Right lobe of liver (tissue), 6 donors: ENCODE measurements around the gene DPPA2. TPM values are rescaled to one million over a fixed set of nuclear protein-coding genes. Genes with fewer than 3 reads are reported as not detected.

Source experiments
- ATAC-seq, 4 donors: fragments of 200-7000 bp; cut with Tn5 transposase; one replicate each; pipeline ENCODE4 v1.9.1; 2020; ENCODE audit warnings: mild to moderate bottlenecking in 4 of 4, moderate library complexity in 4 of 4
- DNase-seq, 3 donors: peaks; one replicate each; pipeline ENCODE4 v3.0.0-alpha.2; 2020
- H3K27ac ChIP-seq, 3 donors: fragments of 200-600 bp; one replicate each; pipeline ENCODE4 v1.8.0; 2022
- H3K27me3 ChIP-seq, 2 donors: fragments of 200-600 bp; one replicate each; pipeline ENCODE4 v1.8.0; 2022
- H3K36me3 ChIP-seq, 4 donors: fragments of 200-600 bp; sonication (generic) in 1 of 4; one replicate each; pipeline versions ENCODE4 v1.5.1 to v1.8.0; 2017 to 2022; ENCODE audit warnings: control low read depth in 1 of 4
- H3K4me1 ChIP-seq, 4 donors: fragments of 200-600 bp; sonication (generic) in 1 of 4; one replicate each; pipeline versions ENCODE4 v1.5.1 to v1.8.0; 2017 to 2022; ENCODE audit warnings: control low read depth in 1 of 4
- H3K4me3 ChIP-seq, 3 donors: fragments of 200-600 bp; one replicate each; pipeline ENCODE4 v1.8.0; 2022
- H3K9me3 ChIP-seq, 4 donors: fragments of 200-600 bp; sonication (generic) in 1 of 4; one replicate each; pipeline versions ENCODE4 v1.5.1 to v1.8.0; 2017 to 2022; ENCODE audit warnings: control low read depth in 1 of 4
- POLR2A ChIP-seq: fragments of 450-650 bp; IDR thresholded peaks from one replicate; pipeline ENCODE4 v1.6.1; 2017; ENCODE audit warnings: antibody characterized with exemption, mild to moderate bottlenecking
- WGBS: methylation state at CpG from one replicate; pipeline ENCODE4 v1.1.6; 2018; ENCODE audit warnings: low coverage, low lambda C conversion rate; ENCODE audit not compliant: insufficient coverage; ENCODE audit errors: missing lambda C conversion rate; 5-methylcytosine and 5-hydroxymethylcytosine counted together
- intact Hi-C, 2 donors: fragments of 100-400 bp; cut with DNase I; formaldehyde crosslinking; loops; one replicate each; pipeline versions ENCODE4 v1.11.2 to v1.14.1; 2022
- total RNA-seq, 6 experiments: library from RNA; depleted of rRNA in 2 of 6; stranded (reverse); fragments of >200 nt in 2 of 6; fragmentation: NEBNext Ultra II Directional in 3 of 6; extraction: Animal tissue kit (Norgen Biotek cat#: 25700) in 3 of 6; gene quantifications; one replicate each; pipeline versions ENCODE4 v1.1.0 to v1.2.4, GENCODE V29; 2016 to 2023
- TF ChIP-seq, protein P1 (sequence below), 4 donors: fragments of 200-600 bp in 3 of 4; fragments of 450-650 bp in 1 of 4; IDR thresholded peaks; one replicate each; pipeline versions ENCODE4 v1.5.1 to v1.8.0; 2016 to 2022; ENCODE audit warnings: antibody characterized with exemption in 4 of 4, mild to moderate bottlenecking in 2 of 4
- donor health status: DM: no; HTN: yes; CAD: no.
- donor health status: DM: no; HTN: no; CAD: no.
- donor health status: DM: no; HTN: no; CAD: no.
- donor health status: DM: no; HTN: yes; CAD: no.
- donor health status: DM: no; HTN: yes; CAD: no.

The DPPA2 gene
- total RNA-seq, 6 experiments from 2014 or later = not detected

- WGBS = 26% methylated on average over 3 of the region's 3 CpGs
- Histone ChIP-seq H3K4me1 (peaks cover 0 to 49% (median 23%) of the 10 kb centered on the region in 4 donors), H3K36me3 (no peaks in the 10 kb centered on the region), H3K27me3 (no peaks in the 10 kb centered on the region), H3K9me3 (no peaks in the 10 kb centered on the region), H3K27ac (peak overlapping the region in 2 of 3 donors; percentile 75), H3K4me3 (no peak overlapping the region)
- intact Hi-C loops = no loop called here
- peak in 1 of 4 donors; percentile 29 for ATAC-seq
- no peak for DNase-seq
- no peak for TF ChIP-seq POLR2A
- TF ChIP-seq, protein P1, sequence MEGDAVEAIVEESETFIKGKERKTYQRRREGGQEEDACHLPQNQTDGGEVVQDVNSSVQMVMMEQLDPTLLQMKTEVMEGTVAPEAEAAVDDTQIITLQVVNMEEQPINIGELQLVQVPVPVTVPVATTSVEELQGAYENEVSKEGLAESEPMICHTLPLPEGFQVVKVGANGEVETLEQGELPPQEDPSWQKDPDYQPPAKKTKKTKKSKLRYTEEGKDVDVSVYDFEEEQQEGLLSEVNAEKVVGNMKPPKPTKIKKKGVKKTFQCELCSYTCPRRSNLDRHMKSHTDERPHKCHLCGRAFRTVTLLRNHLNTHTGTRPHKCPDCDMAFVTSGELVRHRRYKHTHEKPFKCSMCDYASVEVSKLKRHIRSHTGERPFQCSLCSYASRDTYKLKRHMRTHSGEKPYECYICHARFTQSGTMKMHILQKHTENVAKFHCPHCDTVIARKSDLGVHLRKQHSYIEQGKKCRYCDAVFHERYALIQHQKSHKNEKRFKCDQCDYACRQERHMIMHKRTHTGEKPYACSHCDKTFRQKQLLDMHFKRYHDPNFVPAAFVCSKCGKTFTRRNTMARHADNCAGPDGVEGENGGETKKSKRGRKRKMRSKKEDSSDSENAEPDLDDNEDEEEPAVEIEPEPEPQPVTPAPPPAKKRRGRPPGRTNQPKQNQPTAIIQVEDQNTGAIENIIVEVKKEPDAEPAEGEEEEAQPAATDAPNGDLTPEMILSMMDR (IDR thresholded peaks at IDR 0.05) = no peak
These were observed 40.3 kb upstream of the DPPA2 start for GRCh38 chr3:109356442-109357155.

- DNase-seq (peak; percentile 42 to 80 (median 66)), ATAC-seq (peak; percentile 79 to 91 (median 82))
- Histone ChIP-seq H3K9me3 (no peaks in the 10 kb centered on the region), H3K4me3 (no peak overlapping the region), H3K27ac (peak overlapping the region in 2 of 3 donors; percentile 75), H3K36me3 (no peaks in the 10 kb centered on the region), H3K4me1 (peaks cover 0 to 49% (median 19%) of the 10 kb centered on the region in 4 donors), H3K27me3 (no peaks in the 10 kb centered on the region)
- TF ChIP-seq POLR2A = no peak
- TF ChIP-seq, protein P1 (IDR thresholded peaks at IDR 0.05) = no peak
- WGBS = 41% methylated on average over 8 of the region's 8 CpGs
- intact Hi-C loops = no loop called here
These were observed 39.5 kb upstream of the DPPA2 start for GRCh38 chr3:109355625-109356441.

- Histone ChIP-seq H3K4me1 (peaks cover 0 to 37% (median 13%) of the 10 kb centered on the region in 4 donors), H3K36me3 (no peaks in the 10 kb centered on the region), H3K27ac (no peak overlapping the region), H3K4me3 (no peak overlapping the region), H3K27me3 (no peaks in the 10 kb centered on the region), H3K9me3 (no peaks in the 10 kb centered on the region)
- 46% methylated on average over 2 of the region's 2 CpGs for WGBS
- intact Hi-C loops = no loop called here
- DNase-seq = no peak
- TF ChIP-seq, protein P1 (IDR thresholded peaks at IDR 0.05) = no peak
- no peak for TF ChIP-seq POLR2A
- peak in 1 of 4 donors; percentile 51 for ATAC-seq
These were observed 36.7 kb upstream of the DPPA2 start for GRCh38 chr3:109353057-109353456.

GRCh38 chr3:109351231-109351630 lies 34.9 kb upstream of the DPPA2 start:
- Histone ChIP-seq H3K4me3 (no peak overlapping the region), H3K27ac (no peak overlapping the region), H3K27me3 (no peaks in the 10 kb centered on the region), H3K36me3 (no peaks in the 10 kb centered on the region), H3K9me3 (no peaks in the 10 kb centered on the region), H3K4me1 (peaks cover 0 to 20% (median 8%) of the 10 kb centered on the region in 4 donors)
- intact Hi-C loops = no loop called here
- no peak for DNase-seq
- TF ChIP-seq, protein P1 (IDR thresholded peaks at IDR 0.05) = no peak
- TF ChIP-seq POLR2A = no peak
- peak; percentile 62 to 89 (median 72) for ATAC-seq
